AG10803 (cell line): Measurements from ENCODE around the gene TTC28.

ENCODE experiments used
- DNase-seq: peaks from one replicate; pipeline ENCODE4 v3.0.0; 2010; ENCODE audit warnings: low read depth
- H3K4me3 ChIP-seq: 2 replicates; pipeline ENCODE4 v1.5.1; 2011; ENCODE audit warnings: mild to moderate bottlenecking, low read length, control low read depth
- CTCF ChIP-seq: conservative IDR thresholded peaks from 2 replicates; pipeline ENCODE4 v1.5.1; 2011; ENCODE audit warnings: mild to moderate bottlenecking, low read length, control low read depth, inconsistent platforms

The TTC28 gene

GRCh38 chr22:28155808-28156207 lies 523.8 kb downstream of the TTC28 start:
- DNase-seq: peak; percentile 70
- no peak overlapping the region for H3K4me3 ChIP-seq
- TF ChIP-seq CTCF: no peak

- TF ChIP-seq CTCF: no peak
- peak; percentile 62 for DNase-seq
- H3K4me3 ChIP-seq: no peak overlapping the region
Observed at GRCh38 chr22:28154861-28155260, 524.8 kb downstream of the TTC28 start.

GRCh38 chr22:28151151-28151816 lies 528.4 kb downstream of the TTC28 start:
- no peak overlapping the region for H3K4me3 ChIP-seq
- TF ChIP-seq CTCF: no peak
- DNase-seq: peak; percentile 25

- DNase-seq: no peak
- no peak for TF ChIP-seq CTCF
- H3K4me3 ChIP-seq: no peak overlapping the region
Observed at GRCh38 chr22:28148816-28149465, 530.7 kb downstream of the TTC28 start.

GRCh38 chr22:28147401-28147800 lies 532.2 kb downstream of the TTC28 start:
- TF ChIP-seq CTCF: no peak

GRCh38 chr22:28146401-28147314 lies 533.0 kb downstream of the TTC28 start:
- no peak for TF ChIP-seq CTCF
- DNase-seq: peak; percentile 36
- H3K4me3 ChIP-seq: no peak overlapping the region

More at GRCh38 chr22:28147401-28147800, 532.2 kb downstream of the TTC28 start:
- H3K4me3 ChIP-seq: no peak overlapping the region
- no peak for DNase-seq
